ENCODE data around the gene WDR27.
A peak's percentile ranks its signal among the peaks of the same experiment; 100 is the strongest.
"Not testable (repeated sequence)": the region's sequence is repeated elsewhere in the genome, so short reads cannot be mapped to it uniquely, and the experiment has no call there.

The WDR27 gene

GRCh38 chr6:169660751-169661390, 41.0 kb downstream of the WDR27 start:
- DNase-seq, result no peak

GRCh38 chr6:169659820-169660610, 41.8 kb downstream of the WDR27 start:
- DNase-seq, result no peak

- DNase-seq, result no peak
Measured at GRCh38 chr6:169657284-169657610, 44.6 kb downstream of the WDR27 start.

- no peak for DNase-seq
Measured at GRCh38 chr6:169656546-169657283, 45.1 kb downstream of the WDR27 start.

GRCh38 chr6:169654598-169655391, 47.0 kb downstream of the WDR27 start:
- peak; percentile 67 for DNase-seq

GRCh38 chr6:169653691-169654090, 48.1 kb downstream of the WDR27 start:
- DNase-seq, result no peak

- DNase-seq, result no peak
Measured at GRCh38 chr6:169652896-169653295, 48.9 kb downstream of the WDR27 start.

- no peak for DNase-seq
Measured at GRCh38 chr6:169651498-169651897, 50.3 kb downstream of the WDR27 start.

GRCh38 chr6:169650959-169651292, 50.9 kb downstream of the WDR27 start:
- DNase-seq, result no peak

- no peak for DNase-seq
Measured at GRCh38 chr6:169650241-169650958, 51.4 kb downstream of the WDR27 start.

- DNase-seq, result no peak
Measured at GRCh38 chr6:169648617-169649016, 53.2 kb downstream of the WDR27 start.

GRCh38 chr6:169648092-169648491, 53.7 kb downstream of the WDR27 start:
- no peak for DNase-seq

GRCh38 chr6:169647637-169648036, 54.2 kb downstream of the WDR27 start:
- no peak for DNase-seq

GRCh38 chr6:169646906-169647567, 54.8 kb downstream of the WDR27 start:
- DNase-seq, result no peak

- not testable (repeated sequence) for DNase-seq
Measured at GRCh38 chr6:169645459-169645858, 56.4 kb downstream of the WDR27 start.

GRCh38 chr6:169643521-169643920, 58.3 kb downstream of the WDR27 start:
- no peak for DNase-seq

GRCh38 chr6:169642455-169642854, 59.4 kb downstream of the WDR27 start:
- no peak for DNase-seq

- no peak for DNase-seq
Measured at GRCh38 chr6:169641461-169642085, 60.3 kb downstream of the WDR27 start.

- DNase-seq, result no peak
Measured at GRCh38 chr6:169640983-169641382, 60.8 kb downstream of the WDR27 start.

- DNase-seq, result no peak
Measured at GRCh38 chr6:169640351-169640852, 61.4 kb downstream of the WDR27 start.

GRCh38 chr6:169639653-169640278, 62.1 kb downstream of the WDR27 start:
- DNase-seq, result no peak

Data from activated CD8-positive, alpha-beta memory T cell treated with anti-CD3 and anti-CD28 coated beads, Interleukin-2, amount 50 U/mL, for 4 hours (primary cell).